ENCODE data around the gene KREMEN1.

DNA sequence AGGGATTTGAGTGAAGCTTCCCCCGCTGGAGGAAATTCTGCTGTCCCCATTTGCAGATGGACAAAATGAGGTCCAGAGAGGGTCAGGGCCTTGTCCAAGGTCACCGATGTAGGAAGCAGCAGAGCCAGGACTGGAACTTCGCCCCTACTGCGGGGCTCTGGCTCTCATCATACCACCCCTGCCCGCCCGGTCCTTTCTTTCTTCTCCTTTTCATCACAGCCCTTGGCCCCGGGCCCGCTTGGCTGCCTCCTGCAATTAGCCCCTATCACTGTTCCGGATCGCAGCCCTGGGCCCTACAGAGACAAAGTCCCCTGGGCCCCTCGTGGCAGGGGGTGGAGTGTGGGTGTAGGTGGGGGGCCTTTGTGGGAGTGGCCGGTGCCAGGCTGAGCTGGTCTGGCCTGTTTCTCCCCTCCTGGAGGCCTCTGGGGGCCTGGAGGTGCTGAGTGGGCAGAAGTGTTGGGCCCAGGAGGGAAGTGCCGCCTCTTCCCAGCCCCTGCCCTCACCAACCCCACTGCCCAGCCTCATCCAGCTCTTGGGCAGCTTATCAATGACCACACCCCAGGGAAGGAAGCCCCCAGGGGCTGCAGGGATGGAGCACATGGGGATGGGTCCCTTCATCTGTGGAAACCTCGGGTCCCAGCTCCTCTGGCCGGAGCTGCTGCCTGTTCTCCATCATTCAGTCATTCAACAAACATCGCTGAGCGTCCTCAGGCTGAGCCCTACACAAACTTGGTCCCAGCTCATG lies 136.2 kb downstream of the KREMEN1 start:
- TF ChIP-seq, protein P1, sequence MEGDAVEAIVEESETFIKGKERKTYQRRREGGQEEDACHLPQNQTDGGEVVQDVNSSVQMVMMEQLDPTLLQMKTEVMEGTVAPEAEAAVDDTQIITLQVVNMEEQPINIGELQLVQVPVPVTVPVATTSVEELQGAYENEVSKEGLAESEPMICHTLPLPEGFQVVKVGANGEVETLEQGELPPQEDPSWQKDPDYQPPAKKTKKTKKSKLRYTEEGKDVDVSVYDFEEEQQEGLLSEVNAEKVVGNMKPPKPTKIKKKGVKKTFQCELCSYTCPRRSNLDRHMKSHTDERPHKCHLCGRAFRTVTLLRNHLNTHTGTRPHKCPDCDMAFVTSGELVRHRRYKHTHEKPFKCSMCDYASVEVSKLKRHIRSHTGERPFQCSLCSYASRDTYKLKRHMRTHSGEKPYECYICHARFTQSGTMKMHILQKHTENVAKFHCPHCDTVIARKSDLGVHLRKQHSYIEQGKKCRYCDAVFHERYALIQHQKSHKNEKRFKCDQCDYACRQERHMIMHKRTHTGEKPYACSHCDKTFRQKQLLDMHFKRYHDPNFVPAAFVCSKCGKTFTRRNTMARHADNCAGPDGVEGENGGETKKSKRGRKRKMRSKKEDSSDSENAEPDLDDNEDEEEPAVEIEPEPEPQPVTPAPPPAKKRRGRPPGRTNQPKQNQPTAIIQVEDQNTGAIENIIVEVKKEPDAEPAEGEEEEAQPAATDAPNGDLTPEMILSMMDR (IDR thresholded peaks at IDR 0.05), result no peak
- TF ChIP-seq EZH2 (IDR thresholded peaks at IDR 0.05) (no peak), EZH2phosphoT487 (IDR thresholded peaks at IDR 0.05) (no peak)

Data from neural progenitor cell (in vitro differentiated cells).